Left renal cortex interstitium (tissue), 4 donors: Measurements from ENCODE around the gene KPNA6. TPM values are rescaled to one million over a fixed set of nuclear protein-coding genes. Genes with fewer than 3 reads are reported as not detected.
"Not testable (repeated sequence)": the region's sequence is repeated elsewhere in the genome, so short reads cannot be mapped to it uniquely, and the experiment has no call there.

ENCODE experiments used
- DNase-seq, 4 donors: peaks; one replicate each; pipeline ENCODE4 v3.0.0-alpha.2; 2013; ENCODE audit warnings: low read depth in 4 of 4, low spot score in 2 of 4, missing footprints in 1 of 4
- polyA plus RNA-seq, 4 donors: library from polyadenylated mRNA; unstranded; fragments of 120-200 nt; gene quantifications; one replicate each; pipeline ENCODE4 v1.2.1, GENCODE V29; 2013; ENCODE audit not compliant: insufficient read length in 4 of 4

KPNA6 gene
- polyA plus RNA-seq, 4 donors, result 27.8 to 36.3 (median 35.9) TPM

- DNase-seq, result no peak
These were observed 8.4 kb upstream of the KPNA6 start for GRCh38 chr1:32099426-32099825.

- DNase-seq, result no peak
These were observed 7.5 kb upstream of the KPNA6 start for GRCh38 chr1:32100359-32100758.

GRCh38 chr1:32100807-32101708, 6.8 kb upstream of the KPNA6 start:
- no peak for DNase-seq

GRCh38 chr1:32104127-32104526, 3.7 kb upstream of the KPNA6 start:
- DNase-seq, result no peak

- no peak for DNase-seq
These were observed 2.5 kb upstream of the KPNA6 start for GRCh38 chr1:32105338-32105737.

- no peak for DNase-seq
These were observed 1.1 kb upstream of the KPNA6 start for GRCh38 chr1:32106663-32107275.

GRCh38 chr1:32111040-32111623, 3.3 kb downstream of the KPNA6 start:
- no peak for DNase-seq

- no peak for DNase-seq
These were observed 3.9 kb downstream of the KPNA6 start for GRCh38 chr1:32111789-32112188.

GRCh38 chr1:32112806-32113375, 5.0 kb downstream of the KPNA6 start:
- DNase-seq, result no peak

- DNase-seq, result not testable (repeated sequence)
These were observed 5.6 kb downstream of the KPNA6 start for GRCh38 chr1:32113436-32113835.

GRCh38 chr1:32114420-32114819, 6.6 kb downstream of the KPNA6 start:
- DNase-seq, result no peak

- no peak for DNase-seq
These were observed 7.6 kb downstream of the KPNA6 start for GRCh38 chr1:32115496-32115895.

GRCh38 chr1:32116531-32116930, 8.7 kb downstream of the KPNA6 start:
- DNase-seq, result no peak

- no peak for DNase-seq
These were observed 14.3 kb downstream of the KPNA6 start for GRCh38 chr1:32122151-32122550.

- not testable (repeated sequence) for DNase-seq
These were observed 15.5 kb downstream of the KPNA6 start for GRCh38 chr1:32123361-32123760.

GRCh38 chr1:32125313-32125712, 17.5 kb downstream of the KPNA6 start:
- DNase-seq, result no peak

- DNase-seq, result no peak
These were observed 18.9 kb downstream of the KPNA6 start for GRCh38 chr1:32126770-32127169.

- no peak for DNase-seq
These were observed 19.7 kb downstream of the KPNA6 start for GRCh38 chr1:32127409-32128198.

GRCh38 chr1:32128479-32128878, 20.6 kb downstream of the KPNA6 start:
- no peak for DNase-seq

GRCh38 chr1:32128964-32129363, 21.1 kb downstream of the KPNA6 start:
- no peak for DNase-seq

- not testable (repeated sequence) for DNase-seq
These were observed 26.1 kb downstream of the KPNA6 start for GRCh38 chr1:32133950-32134280.
